HUES6 (cell line): ENCODE measurements around the gene DBNL.
A peak's percentile ranks its signal among the peaks of the same experiment; 100 is the strongest.

Experiments used
- H3K27ac ChIP-seq: 2 replicates; pipeline ENCODE4 v1.7.0; 2013; ENCODE audit warnings: low read depth, mild to moderate bottlenecking, low read length, inconsistent platforms
- H3K27me3 ChIP-seq: 2 replicates; pipeline ENCODE4 v1.6.1; 2013; ENCODE audit warnings: low read length; ENCODE audit not compliant: control insufficient read depth, insufficient read depth
- H3K36me3 ChIP-seq: 2 replicates; pipeline ENCODE4 v1.6.1; 2013; ENCODE audit warnings: low read length; ENCODE audit not compliant: control insufficient read depth, insufficient read depth
- H3K4me1 ChIP-seq: 2 replicates; pipeline ENCODE4 v1.6.1; 2013; ENCODE audit warnings: low read length; ENCODE audit not compliant: control insufficient read depth, insufficient read depth
- H3K4me3 ChIP-seq: 2 replicates; pipeline ENCODE4 v1.5.1; 2013; ENCODE audit warnings: low read depth, low read length
- H3K9ac ChIP-seq: one replicate; pipeline ENCODE4 v1.6.1; 2013; ENCODE audit warnings: mild to moderate bottlenecking, low read length
- H3K9me3 ChIP-seq: 2 replicates; pipeline ENCODE4 v1.6.1; 2013; ENCODE audit warnings: low read depth, low read length; ENCODE audit not compliant: control insufficient read depth, insufficient read depth

The DBNL gene

GRCh38 chr7:44103566-44103922 is 59.0 kb downstream of the DBNL start:
- H3K4me1 ChIP-seq, result peaks cover 13% of the 10 kb centered on the region
- H3K4me3 ChIP-seq, result peak overlapping the region; percentile 61

DNA sequence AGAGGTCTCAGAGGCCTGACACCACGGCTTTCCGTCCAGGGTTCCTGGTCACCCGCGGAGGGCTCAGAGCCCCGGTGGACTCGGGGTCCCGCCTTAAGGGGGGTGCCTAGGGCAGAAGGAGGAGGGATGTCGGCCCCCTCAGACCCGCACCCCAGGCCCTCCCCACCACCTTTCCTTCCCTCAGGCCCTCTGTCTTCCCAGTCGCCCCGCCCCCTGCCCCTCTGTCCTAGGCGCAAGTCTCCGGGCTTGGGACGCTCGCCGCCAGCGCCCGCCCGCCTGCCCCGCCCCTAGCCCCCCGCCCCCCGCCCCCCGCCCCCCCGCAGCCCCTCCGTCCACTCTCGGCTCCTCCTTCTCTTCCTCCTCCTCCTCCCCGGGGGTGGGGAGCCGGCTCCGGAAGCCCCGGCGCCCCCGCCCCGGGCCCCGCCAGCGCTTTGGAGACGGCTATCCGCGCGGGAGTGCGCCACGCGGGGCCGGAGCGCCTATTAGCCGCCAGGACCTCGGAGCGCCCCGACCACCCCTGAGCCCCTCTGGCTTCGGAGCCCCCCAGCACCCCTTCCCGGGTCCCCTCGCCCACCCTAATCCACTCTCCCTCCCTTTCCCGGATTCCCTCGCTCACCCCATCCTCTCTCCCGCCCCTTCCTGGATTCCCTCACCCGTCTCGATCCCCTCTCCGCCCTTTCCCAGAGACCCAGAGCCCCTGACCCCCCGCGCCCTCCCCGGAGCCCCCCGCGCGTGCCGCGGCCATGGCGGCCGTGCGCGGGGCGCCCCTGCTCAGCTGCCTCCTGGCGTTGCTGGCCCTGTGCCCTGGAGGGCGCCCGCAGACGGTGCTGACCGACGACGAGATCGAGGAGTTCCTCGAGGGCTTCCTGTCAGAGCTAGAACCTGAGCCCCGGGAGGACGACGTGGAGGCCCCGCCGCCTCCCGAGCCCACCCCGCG is 59.7 kb downstream of the DBNL start, which contains the start of gene AEBP1:
AEBP1 (plus strand) TSS at position 423 of the 937 bp plus-strand sequence; CDS start at position 744, 321 bp downstream.
- Histone ChIP-seq H3K27me3 (peaks cover 31% of the 10 kb centered on the region), H3K36me3 (peaks cover 11% of the 10 kb centered on the region), H3K9me3 (no peaks in the 10 kb centered on the region), H3K9ac (no peak within 1 kb of the TSS), H3K27ac (no peak within 1 kb of the TSS), H3K4me3 (peak within 1 kb of the TSS; percentile 61), H3K4me1 (peaks cover 13% of the 10 kb centered on the region)

More at GRCh38 chr7:44103566-44103922, 59.0 kb downstream of the DBNL start:
- Histone ChIP-seq H3K27me3 (peaks cover 31% of the 10 kb centered on the region), H3K27ac (no peak overlapping the region), H3K36me3 (peaks cover 11% of the 10 kb centered on the region), H3K9me3 (no peaks in the 10 kb centered on the region), H3K9ac (no peak overlapping the region)

GRCh38 chr7:44104860-44105771 is 60.6 kb downstream of the DBNL start:
- no peaks in the 10 kb centered on the region for H3K9me3 ChIP-seq
- H3K27ac ChIP-seq, result no peak overlapping the region
- H3K9ac ChIP-seq, result no peak overlapping the region
- H3K4me3 ChIP-seq, result peak overlapping the region; percentile 61
- peaks cover 31% of the 10 kb centered on the region for H3K27me3 ChIP-seq
- H3K4me1 ChIP-seq, result peaks cover 13% of the 10 kb centered on the region
- peaks cover 18% of the 10 kb centered on the region for H3K36me3 ChIP-seq

DNA sequence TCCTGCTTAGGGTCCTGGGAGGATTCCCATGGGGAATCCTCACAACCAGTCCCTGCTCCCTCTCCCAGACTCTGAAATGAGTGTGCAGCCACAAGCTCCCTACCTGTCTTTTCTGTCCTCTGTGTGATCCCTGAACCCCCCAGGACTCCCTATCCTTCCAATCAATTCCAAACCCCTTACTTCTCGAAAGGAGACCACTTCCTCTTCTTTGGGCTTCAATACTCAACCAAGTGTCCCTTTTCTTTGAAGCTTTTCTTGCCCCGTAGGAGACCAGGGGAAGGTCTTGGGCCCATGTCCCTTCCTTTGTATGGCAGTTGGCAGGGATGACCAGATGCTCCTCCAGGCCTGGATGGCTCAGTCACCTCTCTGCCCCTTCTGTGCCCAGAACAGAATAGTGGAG is 61.3 kb downstream of the DBNL start:
- Histone ChIP-seq H3K9me3 (no peaks in the 10 kb centered on the region), H3K36me3 (peaks cover 25% of the 10 kb centered on the region), H3K27ac (no peak overlapping the region), H3K9ac (no peak overlapping the region), H3K4me3 (peak overlapping the region; percentile 61; the same call in 1 of the 2 replicates), H3K27me3 (peaks cover 31% of the 10 kb centered on the region), H3K4me1 (peaks cover 13% of the 10 kb centered on the region)

DNA sequence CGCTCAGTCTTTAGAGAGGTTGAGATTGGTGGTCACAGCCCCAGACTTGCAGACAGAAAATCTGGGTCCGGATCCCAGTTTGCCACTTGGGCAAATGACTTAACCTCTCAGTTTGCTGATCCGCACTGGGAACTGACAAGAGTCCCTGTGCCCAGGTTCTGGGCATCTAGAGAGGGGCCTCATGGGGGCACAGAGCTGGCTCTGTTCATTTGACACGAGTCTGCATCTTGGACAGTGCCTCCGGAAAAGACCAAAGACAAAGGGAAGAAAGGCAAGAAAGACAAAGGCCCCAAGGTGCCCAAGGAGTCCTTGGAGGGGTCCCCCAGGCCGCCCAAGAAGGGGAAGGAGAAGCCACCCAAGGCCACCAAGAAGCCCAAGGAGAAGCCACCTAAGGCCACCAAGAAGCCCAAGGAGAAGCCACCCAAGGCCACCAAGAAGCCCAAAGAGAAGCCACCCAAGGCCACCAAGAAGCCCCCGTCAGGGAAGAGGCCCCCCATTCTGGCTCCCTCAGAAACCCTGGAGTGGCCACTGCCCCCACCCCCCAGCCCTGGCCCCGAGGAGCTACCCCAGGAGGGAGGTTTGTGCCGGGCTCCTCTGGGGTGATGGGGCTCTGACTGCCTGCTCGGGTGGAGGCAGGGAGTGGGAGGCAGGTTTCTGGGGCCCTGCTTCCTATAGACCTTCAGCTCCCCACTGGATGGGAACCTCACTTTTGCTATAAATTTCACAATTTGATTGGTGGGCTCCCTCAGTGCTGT is 62.0 kb downstream of the DBNL start:
- no peaks in the 10 kb centered on the region for H3K9me3 ChIP-seq
- H3K4me3 ChIP-seq, result no peak overlapping the region
- peaks cover 29% of the 10 kb centered on the region for H3K36me3 ChIP-seq
- H3K27ac ChIP-seq, result no peak overlapping the region
- H3K4me1 ChIP-seq, result peaks cover 13% of the 10 kb centered on the region
- H3K27me3 ChIP-seq, result peaks cover 31% of the 10 kb centered on the region
- H3K9ac ChIP-seq, result no peak overlapping the region

- H3K27ac ChIP-seq, result no peak overlapping the region
- H3K4me3 ChIP-seq, result no peak overlapping the region
- H3K27me3 ChIP-seq, result peaks cover 24% of the 10 kb centered on the region
- H3K9ac ChIP-seq, result no peak overlapping the region
- H3K4me1 ChIP-seq, result peaks cover 13% of the 10 kb centered on the region
- no peaks in the 10 kb centered on the region for H3K9me3 ChIP-seq
- peaks cover 33% of the 10 kb centered on the region for H3K36me3 ChIP-seq
Measured at GRCh38 chr7:44107116-44107960, 62.8 kb downstream of the DBNL start.

DNA sequence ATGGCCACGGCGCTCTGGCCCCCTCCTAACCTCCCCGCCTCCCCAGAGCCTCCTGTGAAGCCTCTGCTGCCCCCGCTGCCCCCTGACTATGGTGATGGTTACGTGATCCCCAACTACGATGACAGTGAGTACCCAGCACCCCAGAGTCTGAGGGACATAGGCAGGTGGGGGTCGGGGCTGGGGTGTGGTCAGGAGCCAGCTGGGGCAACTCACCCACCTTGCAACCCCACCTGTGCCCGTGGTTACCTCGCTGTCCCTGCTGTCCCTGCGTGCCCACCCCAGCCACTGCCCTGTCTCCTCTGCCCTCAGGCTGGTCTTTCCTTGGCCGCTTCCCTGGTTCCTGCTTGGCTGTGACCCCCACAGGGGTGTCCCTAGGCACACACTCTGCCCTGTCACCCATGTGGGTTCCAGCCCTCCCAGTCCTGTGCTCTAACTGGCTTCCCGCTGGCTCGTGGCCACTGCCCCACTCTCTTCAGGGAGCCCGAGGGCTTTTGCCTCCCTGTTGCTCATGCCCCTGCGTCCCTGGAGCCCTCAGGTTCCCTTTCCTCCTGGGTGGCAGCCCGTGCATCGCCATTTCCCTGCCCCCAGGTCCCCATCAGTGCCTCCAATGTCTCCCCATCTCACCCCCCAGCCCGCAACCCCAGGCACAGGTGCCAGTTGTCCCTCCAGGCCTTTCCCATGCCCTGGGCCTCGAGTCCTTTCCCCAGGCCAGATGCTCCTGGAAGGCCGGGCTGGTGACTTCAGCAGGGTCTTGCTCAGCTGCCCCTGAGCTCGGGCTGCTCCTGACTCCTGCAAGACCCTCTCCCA is 63.7 kb downstream of the DBNL start:
- H3K27ac ChIP-seq, result no peak overlapping the region
- H3K27me3 ChIP-seq, result peaks cover 16% of the 10 kb centered on the region
- H3K4me3 ChIP-seq, result no peak overlapping the region
- H3K9me3 ChIP-seq, result no peaks in the 10 kb centered on the region
- H3K36me3 ChIP-seq, result peaks cover 36% of the 10 kb centered on the region
- H3K9ac ChIP-seq, result no peak overlapping the region
- H3K4me1 ChIP-seq, result peaks cover 16% of the 10 kb centered on the region

GRCh38 chr7:44108768-44109750 is 64.6 kb downstream of the DBNL start:
- Histone ChIP-seq H3K9ac (no peak overlapping the region), H3K9me3 (no peaks in the 10 kb centered on the region), H3K4me1 (peaks cover 13% of the 10 kb centered on the region), H3K36me3 (peaks cover 43% of the 10 kb centered on the region), H3K27ac (no peak overlapping the region), H3K27me3 (peaks cover 9% of the 10 kb centered on the region), H3K4me3 (no peak overlapping the region)

DNA sequence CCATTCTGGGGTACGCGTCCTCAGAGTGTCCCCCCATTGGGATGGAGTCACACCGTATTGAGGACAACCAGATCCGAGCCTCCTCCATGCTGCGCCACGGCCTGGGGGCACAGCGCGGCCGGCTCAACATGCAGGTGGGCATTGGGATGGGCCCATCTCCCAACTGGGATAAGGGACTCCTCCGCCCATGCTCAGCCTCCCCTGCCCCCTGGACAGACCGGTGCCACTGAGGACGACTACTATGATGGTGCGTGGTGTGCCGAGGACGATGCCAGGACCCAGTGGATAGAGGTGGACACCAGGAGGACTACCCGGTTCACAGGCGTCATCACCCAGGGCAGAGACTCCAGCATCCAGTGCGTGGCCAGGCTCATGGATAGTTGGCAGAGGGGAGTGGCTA is 65.5 kb downstream of the DBNL start:
- Histone ChIP-seq H3K4me3 (no peak overlapping the region), H3K4me1 (peaks cover 12% of the 10 kb centered on the region), H3K27me3 (peaks cover 7% of the 10 kb centered on the region), H3K9me3 (no peaks in the 10 kb centered on the region), H3K36me3 (peaks cover 52% of the 10 kb centered on the region), H3K27ac (no peak overlapping the region), H3K9ac (no peak overlapping the region)
